GM12892 (cell line): ENCODE results near the gene RHBG.

ENCODE experiments used
- POLR2A ChIP-seq: IDR thresholded peaks from 2 replicates; pipeline ENCODE4 v1.6.1; 2011; ENCODE audit warnings: low read depth, low read length, control low read depth
- POLR2AphosphoS5 ChIP-seq: IDR thresholded peaks from 2 replicates; pipeline ENCODE4 v1.6.1; 2011; ENCODE audit warnings: low read depth, low read length, control low read depth
- TAF1 ChIP-seq: IDR thresholded peaks from 2 replicates; pipeline ENCODE4 v1.6.1; 2011; ENCODE audit warnings: low read depth, mild to moderate bottlenecking, control low read depth, low read length, borderline replicate concordance

DNA sequence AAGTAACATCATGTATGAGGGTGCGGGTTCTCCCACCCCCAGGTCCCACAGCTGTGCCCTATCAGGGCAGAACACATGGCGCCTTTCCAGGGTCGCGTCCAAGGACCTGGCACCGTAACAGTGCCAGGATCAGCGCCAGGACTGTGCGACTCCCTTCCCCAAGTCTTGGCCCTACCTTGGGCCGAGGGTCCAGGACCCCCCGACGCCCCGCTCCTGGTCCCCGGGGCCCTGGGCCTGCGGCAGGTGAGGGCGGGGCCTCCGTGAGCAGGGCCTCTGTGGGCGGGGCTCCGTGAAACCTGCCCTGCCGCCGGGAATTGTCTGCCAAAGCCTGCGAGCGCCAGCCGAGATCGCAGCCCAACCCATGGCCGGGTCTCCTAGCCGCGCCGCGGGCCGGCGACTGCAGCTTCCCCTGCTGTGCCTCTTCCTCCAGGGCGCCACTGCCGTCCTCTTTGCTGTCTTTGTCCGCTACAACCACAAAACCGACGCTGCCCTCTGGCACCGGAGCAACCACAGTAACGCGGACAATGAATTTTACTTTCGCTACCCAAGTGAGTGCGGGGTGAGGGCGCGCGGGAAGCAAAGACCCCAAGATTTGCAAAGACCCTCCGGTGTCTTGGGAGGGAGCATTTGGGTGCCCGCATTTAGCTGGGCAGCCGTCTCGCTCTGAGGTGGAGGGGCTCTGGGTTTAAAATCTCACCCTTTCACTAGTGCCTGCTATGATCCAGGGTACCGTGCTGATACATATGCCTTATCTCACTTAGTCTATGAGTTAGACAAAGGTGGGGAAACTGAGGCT, at the start of gene RHBG:
- TF ChIP-seq POLR2AphosphoS5 (no peak), POLR2A (no peak), TAF1 (no peak)
